ENCODE measurements around the gene TOLLIP. TPM values are rescaled to one million over a fixed set of nuclear protein-coding genes. Genes with fewer than 3 reads are reported as not detected.

The TOLLIP gene
- total and polyA plus RNA-seq, 2 of the 8 experiments (the other 6 are each of a cell fraction or from before 2014, with no cell fraction given), result 23.7 to 34.7 TPM

GRCh38 chr11:1228101-1228821 is 81.2 kb downstream of the TOLLIP start:
- Histone ChIP-seq H4K8ac (ENCODE audit: extremely low read depth, insufficient read depth, low read length) (no peak overlapping the region; the same call in 1 of the 2 replicates), H3K27ac (ENCODE audit: low read depth, low read length) (no peak overlapping the region), H3K9ac (replicated peaks in 1 of 4; ENCODE audit: extremely low read depth in 1 of 4, low read depth in 3 of 4, low read length in 3 of 4) (no peak overlapping the region), H3K23ac (ENCODE audit: insufficient read length) (no peak overlapping the region), H4K91ac (replicated peaks; ENCODE audit: insufficient read length, low read length) (no peak overlapping the region), H2AK5ac (ENCODE audit: low read depth, low read length) (no peak overlapping the region), H3K9me3 (ENCODE audit: insufficient read depth in 2 of 2, low read depth in 1 of 2, low read length in 1 of 2) (no peaks in the 10 kb centered on the region; a peak in 1 of 4 replicates), H3K79me1 (ENCODE audit: low read depth, low read length) (no peaks in the 10 kb centered on the region), H3K79me2 (ENCODE audit: control insufficient read depth in 1 of 2, insufficient read depth in 2 of 2, low read length in 2 of 2) (no peaks in the 10 kb centered on the region), H2BK20ac (ENCODE audit: low read length) (no peak overlapping the region), H2BK5ac (ENCODE audit: low read depth, low read length) (no peak overlapping the region), H4K20me1 (replicated peaks in 1 of 2; ENCODE audit: control insufficient read depth in 1 of 2, insufficient read depth in 2 of 2, low read length in 2 of 2) (peaks cover 0 to 1% of the 10 kb centered on the region in 2 experiments), H3K4me1 (replicated peaks in 1 of 4; ENCODE audit: control insufficient read depth in 3 of 4, insufficient read depth in 4 of 4, low read length in 3 of 4) (peaks cover 0 to 14% (median 5%) of the 10 kb centered on the region in 4 experiments; a peak in 6 of 7 replicates), H3K23me2 (ENCODE audit: low read depth, low read length) (no peaks in the 10 kb centered on the region), H4K5ac (ENCODE audit: insufficient read length, low read depth, low read length) (no peak overlapping the region), H2AFZ (ENCODE audit: low read length) (no peak overlapping the region), H3K14ac (ENCODE audit: insufficient read length) (no peak overlapping the region), H3K4me2 (ENCODE audit: insufficient read depth in 1 of 2, low read depth in 2 of 2, low read length in 2 of 2) (no peak overlapping the region), H3K18ac (ENCODE audit: extremely low read depth, low read length) (no peak overlapping the region), H2BK12ac (ENCODE audit: low read depth, low read length) (no peak overlapping the region), H3K4me3 (ENCODE audit: extremely low read depth in 1 of 4, insufficient read depth in 2 of 4, low read depth in 3 of 4, low read length in 4 of 4) (no peak overlapping the region), H3K27me3 (replicated peaks in 1 of 4; ENCODE audit: control insufficient read depth in 3 of 4, extremely low read depth in 1 of 4, insufficient read depth in 3 of 4, low read length in 3 of 4) (no peaks in the 10 kb centered on the region), H3K36me3 (ENCODE audit: control insufficient read depth in 2 of 4, insufficient read depth in 4 of 4, low read length in 3 of 4) (no peaks in the 10 kb centered on the region), H2BK120ac (replicated peaks; ENCODE audit: low read depth, low read length) (no peak overlapping the region), H3K4ac (replicated peaks; ENCODE audit: insufficient read length, low read depth, low read length) (no peak overlapping the region), H3K56ac (replicated peaks; ENCODE audit: insufficient read length, low read depth, low read length) (no peak overlapping the region), H2BK15ac (ENCODE audit: low read length) (no peak overlapping the region)
- FAIRE-seq, result no peak
- TF ChIP-seq NANOG (IDR thresholded peaks at IDR 0.05; ENCODE audit: insufficient read depth, low read depth, low read length, poor library complexity, severe bottlenecking) (no peak), PHF8 (conservative IDR thresholded peaks at IDR 0.05; ENCODE audit: low read depth, low read length) (no peak)
- DNase-seq (ENCODE audit: low read depth in 1 of 2, low spot score in 2 of 2), result peak in 1 of 2 experiments; percentile 45
- 92% methylated on average over 28 of the region's 31 CpGs; no CpG with 5 or more reads in 1 of the 2 experiments for WGBS, 2 experiments (ENCODE audit: extremely low coverage in 1 of 2, insufficient coverage in 1 of 2, insufficient read length in 1 of 2, insufficient replicate concordance in 2 of 2, low coverage in 1 of 2, low lambda C conversion rate in 2 of 2, missing lambda C conversion rate in 1 of 2)
- ChIA-PET CTCF (ENCODE audit: partially characterized antibody) (interaction anchor here (0.8 to 2.1 kb wide), 3 partner anchors 23 to 174 kb away, joined by 3 to 6 read pairs (median 4); no protein-coding TSS in a partner anchor), POLR2A (ENCODE audit: partially characterized antibody) (no interaction called here)
